SK-N-MC (cell line): Measurements from ENCODE around the gene INPP5D.
A peak's percentile ranks its signal among the peaks of the same experiment; 100 is the strongest.

Source experiments
- DNase-seq: peaks from one replicate; pipeline ENCODE4 v3.0.0-alpha.2; 2011; ENCODE audit warnings: low read depth, low spot score
- H3K27ac ChIP-seq: fragments of 200-600 bp; sonication (generic); 2 replicates; pipeline ENCODE4 v1.5.1; 2016; ENCODE audit warnings: mixed run types
- H3K36me3 ChIP-seq: fragments of 200-600 bp; sonication (generic); 2 replicates; pipeline ENCODE4 v1.6.1; 2017; ENCODE audit warnings: antibody characterized with exemption, low read length, mixed read lengths; ENCODE audit not compliant: insufficient read depth
- H3K4me3 ChIP-seq: fragments of 200-600 bp; sonication (generic); 2 replicates; pipeline ENCODE4 v1.5.1; 2016
- H3K9ac ChIP-seq: fragments of 200-600 bp; sonication (generic); 2 replicates; pipeline ENCODE4 v1.8.0; 2017; ENCODE audit warnings: mixed run types, mixed read lengths; ENCODE audit not compliant: insufficient read length
- H3K9me3 ChIP-seq: fragments of 200-600 bp; sonication (generic); 2 replicates; pipeline ENCODE4 v1.6.1; 2017; ENCODE audit warnings: low read depth, mild to moderate bottlenecking, antibody characterized with exemption, low read length, moderate library complexity, mixed read lengths
- EZH2 ChIP-seq: fragments of 200-600 bp; sonication (generic); IDR thresholded peaks from one replicate; pipeline ENCODE4 v1.6.1; 2017; ENCODE audit warnings: antibody characterized with exemption
- FOXP2 ChIP-seq: optimal IDR thresholded peaks from 2 replicates; pipeline ENCODE3; 2011; ENCODE audit warnings: mild to moderate bottlenecking, moderate library complexity; ENCODE audit not compliant: insufficient read depth; ENCODE audit errors: extremely low read length, control extremely low read depth
- POLR2AphosphoS5 ChIP-seq: IDR thresholded peaks from 2 replicates; pipeline ENCODE4 v1.6.1; 2012; ENCODE audit warnings: mild to moderate bottlenecking, low read depth, low read length, borderline replicate concordance

The INPP5D gene

GRCh38 chr2:233245406-233245805, 185.3 kb downstream of the INPP5D start:
- DNase-seq: no peak
- Histone ChIP-seq H3K9me3 (peaks cover under 1% of the 10 kb centered on the region; the same call in 1 of the 2 replicates), H3K9ac (no peak overlapping the region), H3K4me3 (no peak overlapping the region), H3K27ac (no peak overlapping the region), H3K36me3 (no peaks in the 10 kb centered on the region)
- TF ChIP-seq EZH2: no peak
- TF ChIP-seq FOXP2: no peak
- no peak for TF ChIP-seq POLR2AphosphoS5

- no peak overlapping the region for H3K4me3 ChIP-seq
- no peak for DNase-seq
Measured at GRCh38 chr2:233247116-233247515, 187.0 kb downstream of the INPP5D start.

DNA sequence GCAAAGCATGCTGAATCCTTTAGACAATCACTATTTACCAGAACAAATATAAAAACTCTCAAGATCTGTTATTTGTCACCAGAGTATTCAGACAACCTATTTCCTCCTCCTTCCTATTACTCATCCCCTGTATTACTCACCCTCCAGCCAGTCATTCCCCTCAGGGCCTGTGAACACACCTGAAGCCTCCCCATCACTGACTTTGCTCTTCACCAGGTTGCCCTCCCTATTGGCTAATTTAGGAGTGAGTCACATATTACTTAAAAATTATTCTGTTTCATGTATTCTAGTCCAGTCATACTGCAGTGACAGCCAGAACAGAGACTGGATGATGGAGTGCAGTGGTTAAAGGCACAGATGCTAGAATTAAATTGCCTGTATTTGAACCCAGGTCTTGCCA, 187.6 kb downstream of the INPP5D start:
- Histone ChIP-seq H3K27ac (no peak overlapping the region), H3K4me3 (no peak overlapping the region), H3K36me3 (no peaks in the 10 kb centered on the region), H3K9me3 (peaks cover 4% of the 10 kb centered on the region; the same call in 1 of the 2 replicates), H3K9ac (no peak overlapping the region)
- no peak for DNase-seq
- TF ChIP-seq EZH2 (no peak), POLR2AphosphoS5 (no peak), FOXP2 (no peak)

More at GRCh38 chr2:233247116-233247515, 187.0 kb downstream of the INPP5D start:
- TF ChIP-seq EZH2 (no peak), POLR2AphosphoS5 (no peak), FOXP2 (no peak)
- no peak overlapping the region for H3K27ac ChIP-seq
- H3K36me3 ChIP-seq: no peaks in the 10 kb centered on the region
- peaks cover 4% of the 10 kb centered on the region; the same call in 1 of the 2 replicates for H3K9me3 ChIP-seq
- no peak overlapping the region for H3K9ac ChIP-seq

DNA sequence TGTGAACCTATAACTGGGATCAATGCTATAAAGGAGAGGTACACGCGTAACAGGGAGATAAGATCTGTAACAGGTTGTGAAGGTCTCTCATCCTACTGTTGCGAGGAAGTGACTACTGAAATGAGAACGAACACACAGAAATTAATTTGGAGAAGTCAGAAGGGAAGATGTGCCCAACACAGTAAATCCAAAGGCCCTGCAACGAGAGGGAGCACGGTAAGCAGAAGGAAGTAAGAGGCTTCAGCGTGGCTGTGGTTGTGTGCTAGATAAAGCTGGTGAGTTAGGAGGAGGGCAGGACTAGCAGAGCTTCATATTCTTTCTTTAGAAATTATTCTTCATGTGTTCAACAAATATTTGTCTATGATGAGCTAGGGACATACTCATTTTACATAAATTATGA, 188.9 kb downstream of the INPP5D start:
- no peak for TF ChIP-seq EZH2
- TF ChIP-seq POLR2AphosphoS5: no peak
- TF ChIP-seq FOXP2: no peak
- H3K27ac ChIP-seq: no peak overlapping the region
- H3K4me3 ChIP-seq: no peak overlapping the region
- no peak overlapping the region for H3K9ac ChIP-seq
- peaks cover 4% of the 10 kb centered on the region; the same call in 1 of the 2 replicates for H3K9me3 ChIP-seq
- DNase-seq: no peak
- peaks cover 5% of the 10 kb centered on the region for H3K36me3 ChIP-seq

- TF ChIP-seq POLR2AphosphoS5: no peak
- no peak for TF ChIP-seq EZH2
- no peak for TF ChIP-seq FOXP2
- Histone ChIP-seq H3K27ac (no peak overlapping the region), H3K9me3 (peaks cover 4% of the 10 kb centered on the region; the same call in 1 of the 2 replicates), H3K36me3 (peaks cover 17% of the 10 kb centered on the region), H3K4me3 (no peak overlapping the region), H3K9ac (no peak overlapping the region)
- DNase-seq: no peak
Measured at GRCh38 chr2:233250568-233250967, 190.4 kb downstream of the INPP5D start.

DNA sequence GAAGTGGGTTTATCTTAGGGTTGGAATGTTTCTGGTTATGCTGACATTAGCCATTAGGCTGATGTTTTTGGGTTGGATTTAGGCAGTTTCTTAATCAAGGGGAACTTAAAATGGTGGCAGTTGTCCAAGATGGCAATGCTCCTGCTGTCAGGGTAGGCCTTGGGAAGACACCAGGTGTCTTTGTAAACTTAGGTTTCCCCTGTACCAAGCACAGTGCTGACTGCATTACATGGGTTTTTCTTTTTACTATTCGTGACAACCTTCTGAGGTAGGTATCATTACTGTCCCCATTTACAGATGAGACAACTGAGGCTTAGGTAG, 190.8 kb downstream of the INPP5D start:
- peak overlapping the region; percentile 92 for H3K4me3 ChIP-seq
- peaks cover 21% of the 10 kb centered on the region for H3K36me3 ChIP-seq
- peak overlapping the region; percentile 58 for H3K9ac ChIP-seq
- H3K9me3 ChIP-seq: peaks cover 4% of the 10 kb centered on the region; the same call in 1 of the 2 replicates
- peak overlapping the region; percentile 73; the same call in 1 of the 2 replicates for H3K27ac ChIP-seq
- no peak for TF ChIP-seq EZH2
- no peak for TF ChIP-seq POLR2AphosphoS5
- no peak for TF ChIP-seq FOXP2
- no peak for DNase-seq

GRCh38 chr2:233251306-233252116, 191.4 kb downstream of the INPP5D start, which contains the start of gene ATG16L1:
Gene ATG16L1, plus strand, starts transcription at chr2:233251673. Its CDS starts 155 bp downstream, at chr2:233251828.
- H3K36me3 ChIP-seq: peaks cover 27% of the 10 kb centered on the region
- TF ChIP-seq FOXP2 (peak; percentile 94), EZH2 (no peak), POLR2AphosphoS5 (peak; percentile 90)
- peak within 1 kb of the TSS; percentile 73; the same call in 1 of the 2 replicates for H3K27ac ChIP-seq
- peak within 1 kb of the TSS; percentile 84 for H3K9ac ChIP-seq
- H3K9me3 ChIP-seq: peaks cover 4% of the 10 kb centered on the region; the same call in 1 of the 2 replicates
- DNase-seq: peak; percentile 61
- H3K4me3 ChIP-seq: peak within 1 kb of the TSS; percentile 92

- TF ChIP-seq POLR2AphosphoS5 (no peak), EZH2 (no peak), FOXP2 (no peak)
- DNase-seq: no peak
- Histone ChIP-seq H3K27ac (peak overlapping the region; percentile 38; the same call in 1 of the 2 replicates), H3K9ac (peak overlapping the region; percentile 84), H3K9me3 (peaks cover 4% of the 10 kb centered on the region; the same call in 1 of the 2 replicates), H3K4me3 (peak overlapping the region; percentile 92), H3K36me3 (peaks cover 34% of the 10 kb centered on the region)
Measured at GRCh38 chr2:233252227-233252626, 192.1 kb downstream of the INPP5D start.
